Coronary artery (tissue), 2 donors: ENCODE data around the gene DIP2A.

Experiments
- DNase-seq: peaks from one replicate; pipeline ENCODE4 v3.0.0-alpha.2; 2017; ENCODE audit warnings: low spot score
- H3K27ac ChIP-seq, 2 donors: fragments of 200-600 bp; sonication (generic); one replicate each; pipeline ENCODE4 v1.5.1; 2016 to 2019
- H3K4me3 ChIP-seq: fragments of 200-600 bp; sonication (generic); 2 replicates; pipeline ENCODE4 v1.5.1; 2016; ENCODE audit warnings: mild to moderate bottlenecking, moderate library complexity
- TF ChIP-seq, protein P1 (sequence below): fragments of 200-600 bp; sonication (generic); IDR thresholded peaks from one replicate; pipeline ENCODE4 v1.5.1; 2019; ENCODE audit warnings: antibody characterized with exemption

The DIP2A gene

DNA sequence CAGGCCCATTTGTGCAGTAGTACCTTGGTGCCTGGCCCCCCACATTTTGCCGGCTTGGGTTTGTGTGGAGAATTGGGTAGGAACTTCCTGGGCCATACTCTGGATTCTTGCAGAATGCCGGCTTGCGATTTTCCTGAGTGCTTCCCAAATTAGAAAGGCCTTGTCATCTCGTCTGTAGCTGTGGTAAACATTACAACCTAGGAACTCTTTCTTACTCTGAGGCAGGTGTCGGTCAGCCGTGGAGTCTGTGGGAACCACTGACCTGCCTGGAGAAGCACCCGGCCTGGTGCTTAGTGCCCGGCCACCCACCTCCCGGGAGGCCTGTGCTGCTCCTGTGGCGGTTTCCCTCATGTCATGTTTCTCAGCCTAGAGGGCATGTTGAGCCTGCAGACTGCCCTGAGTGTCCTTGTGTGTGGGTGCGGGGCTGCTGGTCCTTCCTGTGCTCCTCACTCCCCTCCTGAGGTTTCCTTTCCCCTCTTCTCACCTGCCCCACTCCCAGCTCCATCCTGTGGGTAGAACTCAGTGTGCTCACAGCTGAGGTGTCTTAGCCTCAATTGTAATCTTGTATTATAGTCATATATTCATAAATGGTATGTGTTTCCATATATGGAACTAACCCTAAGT lies 81.5 kb downstream of the DIP2A start:
- Histone ChIP-seq H3K27ac (no peak overlapping the region), H3K4me3 (no peak overlapping the region)
- TF ChIP-seq, protein P1, sequence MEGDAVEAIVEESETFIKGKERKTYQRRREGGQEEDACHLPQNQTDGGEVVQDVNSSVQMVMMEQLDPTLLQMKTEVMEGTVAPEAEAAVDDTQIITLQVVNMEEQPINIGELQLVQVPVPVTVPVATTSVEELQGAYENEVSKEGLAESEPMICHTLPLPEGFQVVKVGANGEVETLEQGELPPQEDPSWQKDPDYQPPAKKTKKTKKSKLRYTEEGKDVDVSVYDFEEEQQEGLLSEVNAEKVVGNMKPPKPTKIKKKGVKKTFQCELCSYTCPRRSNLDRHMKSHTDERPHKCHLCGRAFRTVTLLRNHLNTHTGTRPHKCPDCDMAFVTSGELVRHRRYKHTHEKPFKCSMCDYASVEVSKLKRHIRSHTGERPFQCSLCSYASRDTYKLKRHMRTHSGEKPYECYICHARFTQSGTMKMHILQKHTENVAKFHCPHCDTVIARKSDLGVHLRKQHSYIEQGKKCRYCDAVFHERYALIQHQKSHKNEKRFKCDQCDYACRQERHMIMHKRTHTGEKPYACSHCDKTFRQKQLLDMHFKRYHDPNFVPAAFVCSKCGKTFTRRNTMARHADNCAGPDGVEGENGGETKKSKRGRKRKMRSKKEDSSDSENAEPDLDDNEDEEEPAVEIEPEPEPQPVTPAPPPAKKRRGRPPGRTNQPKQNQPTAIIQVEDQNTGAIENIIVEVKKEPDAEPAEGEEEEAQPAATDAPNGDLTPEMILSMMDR: no peak
- peak; percentile 36 for DNase-seq

DNA sequence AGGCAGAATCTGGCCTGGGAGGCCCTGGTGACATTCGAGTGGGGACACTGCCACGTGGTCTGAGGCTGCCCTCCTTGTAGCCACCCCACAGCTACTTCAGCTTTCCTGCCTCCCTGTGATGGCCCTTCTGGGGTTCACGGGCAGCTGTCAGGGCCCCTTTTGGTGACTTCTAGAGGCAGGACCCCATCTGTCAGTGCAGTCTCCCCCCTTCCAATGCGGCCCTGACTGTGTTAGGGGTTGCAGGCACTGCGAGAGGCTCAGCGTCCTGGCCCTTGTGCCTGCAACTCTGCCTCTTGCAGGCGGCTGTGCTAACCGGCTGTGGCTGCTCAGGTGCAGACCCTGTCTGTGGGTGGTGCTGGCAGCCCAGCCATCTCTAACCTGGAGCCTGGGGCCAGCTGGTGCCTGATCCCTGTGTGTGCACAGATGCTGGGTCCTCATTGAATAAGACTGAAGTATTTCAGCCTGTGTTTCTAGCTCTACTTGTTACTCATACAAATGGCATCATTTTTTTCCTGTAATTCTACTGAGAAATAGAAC lies 84.0 kb downstream of the DIP2A start:
- Histone ChIP-seq H3K27ac (no peak overlapping the region), H3K4me3 (no peak overlapping the region)
- DNase-seq: peak; percentile 66
- TF ChIP-seq, protein P1: no peak

DNA sequence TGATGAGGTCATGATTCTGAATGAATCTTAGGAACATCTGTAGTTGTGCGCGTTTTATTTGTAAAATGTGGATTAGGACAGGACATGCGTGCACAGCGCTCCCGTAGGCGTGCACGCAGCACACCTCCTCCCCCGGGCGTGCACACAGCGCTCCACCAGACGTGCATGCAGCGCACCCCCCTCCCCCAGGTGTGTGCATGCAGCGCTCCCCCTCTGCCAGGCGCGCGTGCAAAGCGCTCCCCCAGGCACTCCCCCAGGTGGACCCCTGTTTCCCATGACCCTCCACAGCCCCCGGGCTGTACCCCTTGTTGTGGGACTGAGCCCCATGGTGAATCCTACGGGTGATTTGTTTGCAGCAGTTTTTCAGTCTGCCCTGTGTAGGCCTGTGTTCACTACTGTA lies 84.6 kb downstream of the DIP2A start:
- Histone ChIP-seq H3K27ac (no peak overlapping the region), H3K4me3 (no peak overlapping the region)
- TF ChIP-seq, protein P1: no peak
- peak; percentile 57 for DNase-seq

DNA sequence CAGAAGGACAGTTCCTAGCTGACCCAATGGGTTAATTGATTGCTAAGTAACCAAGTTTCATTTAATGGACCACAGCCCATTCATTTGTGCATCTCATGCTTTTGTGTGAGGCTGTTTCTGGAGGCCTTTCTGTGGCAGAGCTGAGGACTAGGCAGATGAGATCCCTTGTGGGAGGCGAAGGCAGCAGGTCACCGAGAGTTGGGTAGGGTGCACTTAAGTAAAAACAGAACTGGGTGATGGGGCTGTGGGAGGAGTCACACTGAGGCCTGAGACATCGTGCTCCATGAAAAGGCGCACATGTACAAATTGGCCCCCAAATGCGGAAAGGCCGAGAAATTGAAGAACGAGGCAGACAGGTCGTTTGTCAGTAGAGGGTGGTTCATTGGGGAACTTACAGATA lies 85.3 kb downstream of the DIP2A start:
- TF ChIP-seq, protein P1: no peak
- Histone ChIP-seq H3K4me3 (no peak overlapping the region), H3K27ac (no peak overlapping the region)
- no peak for DNase-seq

DNA sequence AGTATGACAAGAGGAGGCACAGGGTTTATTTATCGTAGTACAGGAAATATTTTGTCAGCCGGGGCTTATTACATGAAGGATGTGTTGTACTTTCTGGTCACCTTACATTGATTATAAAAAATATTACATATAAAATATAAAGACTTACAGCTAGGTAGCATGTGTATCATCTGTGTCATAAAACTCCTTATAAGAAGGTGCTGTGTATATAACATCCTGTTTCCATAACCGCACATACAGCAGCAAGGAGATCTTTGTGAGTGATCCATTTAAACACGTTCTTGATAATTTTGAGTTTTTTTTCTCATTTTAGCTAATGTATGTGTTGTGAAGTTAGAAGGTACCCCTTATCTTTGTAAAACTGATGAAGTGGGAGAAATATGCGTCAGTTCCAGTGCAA lies 86.1 kb downstream of the DIP2A start:
- TF ChIP-seq, protein P1: no peak
- H3K27ac ChIP-seq: no peak overlapping the region
- H3K4me3 ChIP-seq: no peak overlapping the region
- DNase-seq: no peak

DNA sequence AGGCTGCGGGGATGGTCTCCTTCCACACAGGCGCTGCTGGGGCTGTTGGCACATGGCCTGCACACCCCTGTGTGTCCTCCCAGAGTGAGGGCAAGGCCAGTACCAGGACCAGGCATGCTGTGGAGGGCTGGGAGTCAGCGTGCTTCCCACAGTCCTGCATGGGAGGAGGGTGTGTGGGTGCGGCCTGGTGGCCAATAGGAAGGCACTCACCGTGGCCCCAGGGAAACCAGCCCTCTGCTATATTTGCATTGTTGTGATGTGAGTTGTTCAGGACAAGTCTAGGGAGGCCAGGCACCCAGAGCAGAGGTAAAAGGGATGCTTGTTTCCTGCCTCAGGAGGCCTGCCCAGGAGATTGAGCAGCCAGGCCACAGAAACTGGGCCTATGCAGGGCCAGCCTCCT lies 86.7 kb downstream of the DIP2A start:
- no peak for DNase-seq
- Histone ChIP-seq H3K27ac (no peak overlapping the region), H3K4me3 (no peak overlapping the region)
- TF ChIP-seq, protein P1: no peak

DNA sequence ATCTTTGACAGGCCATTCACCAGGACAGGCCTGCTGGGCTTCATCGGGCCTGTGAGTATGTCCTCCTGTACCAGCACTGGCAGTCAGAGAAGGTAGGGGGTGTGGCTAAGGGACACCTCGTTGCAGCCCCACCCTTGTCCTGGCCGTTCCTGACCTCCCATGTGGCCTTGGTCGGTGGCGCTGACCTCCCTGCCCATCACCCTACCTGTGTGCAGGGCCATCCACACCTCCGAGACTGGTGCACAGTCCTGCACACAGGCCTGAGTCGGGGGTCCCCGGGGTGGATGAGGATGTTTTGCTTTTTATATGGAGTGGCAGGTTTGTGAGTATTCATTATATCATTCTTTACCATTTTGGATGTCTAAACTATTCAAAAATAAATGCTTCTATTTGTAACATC lies 87.2 kb downstream of the DIP2A start:
- no peak overlapping the region for H3K27ac ChIP-seq
- DNase-seq: no peak
- no peak overlapping the region for H3K4me3 ChIP-seq
- TF ChIP-seq, protein P1: no peak
